C4-2B (cell line): Measurements from ENCODE around the gene HOXD4.

ENCODE experiments used
- ZFX ChIP-seq: fragments of 450-650 bp; IDR thresholded peaks from 2 replicates; pipeline ENCODE4 v1.6.1; 2017
- TF ChIP-seq, protein P1 (sequence below): fragments of 450-650 bp; conservative IDR thresholded peaks from 2 replicates; pipeline ENCODE4 v1.5.1; 2017; ENCODE audit warnings: mild to moderate bottlenecking

DNA sequence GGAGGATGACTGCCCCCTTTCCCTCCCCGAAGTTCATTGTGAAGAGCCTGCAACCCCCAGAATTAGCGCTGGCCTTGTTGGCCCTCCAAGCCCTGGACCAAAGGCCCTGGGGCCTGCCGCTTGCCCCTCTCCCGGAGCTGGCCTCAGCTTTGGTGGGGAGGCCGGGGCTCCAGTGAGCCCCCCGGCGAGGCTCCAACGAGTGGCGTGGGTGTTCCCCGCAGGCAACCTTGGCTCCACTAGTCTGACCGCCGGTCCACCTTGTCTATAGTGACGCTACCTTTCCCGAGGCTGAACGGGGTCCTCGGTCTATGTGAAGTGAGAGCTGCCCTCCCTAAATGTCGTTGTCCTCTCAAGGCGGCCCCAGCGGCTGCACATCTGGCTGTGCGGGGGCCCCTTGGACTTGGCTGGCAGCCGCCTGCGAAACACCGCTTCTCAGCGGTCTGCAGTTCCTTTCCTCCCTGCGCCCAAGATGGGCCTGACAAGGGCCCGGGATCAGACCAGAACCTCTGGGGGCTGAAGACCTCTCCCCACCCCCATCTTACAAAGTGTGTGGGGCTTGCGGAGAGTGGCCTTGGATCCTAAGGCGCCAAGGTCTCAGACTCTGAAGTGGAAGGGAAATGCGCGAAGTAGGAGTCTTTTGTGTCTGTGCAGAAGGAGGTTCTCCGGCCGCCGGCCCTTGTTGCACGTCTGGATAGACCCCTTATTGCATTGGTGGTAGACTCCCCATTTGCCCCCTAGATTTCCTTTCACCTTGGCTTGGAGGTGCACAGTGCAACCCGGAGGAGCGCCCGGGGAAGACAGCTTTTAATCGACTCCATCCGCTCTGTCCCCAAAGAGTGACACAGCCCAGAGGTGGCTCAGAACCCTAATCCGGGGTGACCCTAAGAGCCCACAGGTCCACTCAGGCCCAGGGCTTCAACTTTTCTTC is 38.7 kb upstream of the HOXD4 start:
- TF ChIP-seq, protein P1, sequence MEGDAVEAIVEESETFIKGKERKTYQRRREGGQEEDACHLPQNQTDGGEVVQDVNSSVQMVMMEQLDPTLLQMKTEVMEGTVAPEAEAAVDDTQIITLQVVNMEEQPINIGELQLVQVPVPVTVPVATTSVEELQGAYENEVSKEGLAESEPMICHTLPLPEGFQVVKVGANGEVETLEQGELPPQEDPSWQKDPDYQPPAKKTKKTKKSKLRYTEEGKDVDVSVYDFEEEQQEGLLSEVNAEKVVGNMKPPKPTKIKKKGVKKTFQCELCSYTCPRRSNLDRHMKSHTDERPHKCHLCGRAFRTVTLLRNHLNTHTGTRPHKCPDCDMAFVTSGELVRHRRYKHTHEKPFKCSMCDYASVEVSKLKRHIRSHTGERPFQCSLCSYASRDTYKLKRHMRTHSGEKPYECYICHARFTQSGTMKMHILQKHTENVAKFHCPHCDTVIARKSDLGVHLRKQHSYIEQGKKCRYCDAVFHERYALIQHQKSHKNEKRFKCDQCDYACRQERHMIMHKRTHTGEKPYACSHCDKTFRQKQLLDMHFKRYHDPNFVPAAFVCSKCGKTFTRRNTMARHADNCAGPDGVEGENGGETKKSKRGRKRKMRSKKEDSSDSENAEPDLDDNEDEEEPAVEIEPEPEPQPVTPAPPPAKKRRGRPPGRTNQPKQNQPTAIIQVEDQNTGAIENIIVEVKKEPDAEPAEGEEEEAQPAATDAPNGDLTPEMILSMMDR = no peak
- TF ChIP-seq ZFX = no peak
